HG02981 (cell line): ENCODE data around the gene TAF5.
"Not testable (repeated sequence)": the region's sequence is repeated elsewhere in the genome, so short reads cannot be mapped to it uniquely, and the experiment has no call there.

ENCODE experiments used
- ATAC-seq: cut with Tn5 transposase; IDR thresholded peaks from one replicate; pipeline ENCODE4 v1.9.1; 2021; ENCODE audit warnings: mild to moderate bottlenecking, moderate library complexity; ENCODE audit not compliant: unreplicated experiment

Gene TAF5

DNA sequence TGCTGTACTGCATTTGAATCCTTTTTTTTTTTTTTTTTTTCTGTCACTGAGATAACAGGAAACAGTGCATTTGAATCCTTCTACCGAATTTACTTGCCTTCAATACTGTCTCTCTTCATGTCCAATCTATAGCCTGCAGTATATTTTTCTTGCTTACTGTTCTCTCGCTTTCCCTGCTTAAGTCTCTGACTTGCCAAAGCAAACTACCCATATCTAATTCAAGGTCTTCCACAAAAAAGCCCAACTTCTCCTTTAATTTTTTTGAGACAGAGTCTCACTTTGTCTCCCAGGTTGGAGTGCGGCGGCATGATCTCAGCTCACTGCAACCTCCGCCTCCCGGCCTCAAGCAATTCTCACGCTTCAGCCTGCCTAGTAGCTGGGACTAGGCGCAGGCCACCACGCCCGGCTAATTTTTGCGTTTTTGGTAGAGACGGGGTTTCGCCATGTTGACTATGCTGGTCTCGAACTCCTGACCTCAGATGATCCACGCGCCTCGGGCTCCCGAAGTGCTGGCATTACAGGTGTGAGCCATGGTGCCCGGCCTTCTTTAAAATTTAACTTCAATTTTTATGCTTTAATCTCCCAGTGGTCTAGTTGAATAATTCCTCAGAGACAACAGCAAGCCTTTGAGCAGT, 29.5 kb downstream of the TAF5 start:
- ATAC-seq, result no peak

DNA sequence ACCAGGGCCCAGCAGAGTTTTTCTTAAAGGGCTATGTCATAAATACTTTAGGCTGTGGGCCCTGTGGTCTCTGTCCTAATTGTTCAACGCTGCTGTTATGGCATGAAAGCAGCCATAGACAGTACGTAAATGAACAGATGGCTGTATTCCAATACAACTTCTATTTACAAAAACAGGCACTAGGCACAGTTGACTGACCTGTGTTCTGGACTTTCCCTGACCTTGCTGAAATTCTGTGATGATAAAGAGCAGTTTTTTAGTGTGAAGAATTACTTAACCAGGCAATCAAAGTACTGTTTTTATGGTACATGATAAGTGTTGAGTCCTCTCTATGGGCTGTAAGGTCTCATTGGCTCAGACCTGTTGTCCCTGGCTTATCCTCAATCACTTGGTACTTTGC, 45.8 kb downstream of the TAF5 start:
- no peak for ATAC-seq

DNA sequence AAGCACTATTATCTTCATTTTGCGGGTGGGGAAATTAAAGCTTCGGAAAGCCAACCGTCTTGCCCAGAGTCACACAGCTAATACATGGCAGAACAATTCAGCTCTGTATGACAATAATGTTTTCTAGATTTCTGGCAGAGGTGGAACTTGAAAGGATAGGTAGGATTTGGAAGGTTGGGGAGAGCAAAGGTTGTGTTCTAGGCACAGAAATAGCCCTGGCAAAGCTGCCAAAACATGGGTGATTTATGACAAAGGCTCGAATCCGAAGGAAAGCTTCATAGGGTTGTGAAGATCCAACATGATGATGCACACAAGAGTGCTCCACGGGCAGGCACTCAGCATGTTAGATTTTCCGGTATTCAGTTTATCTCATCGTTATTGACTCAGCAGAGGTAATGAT, 47.8 kb downstream of the TAF5 start:
- no peak for ATAC-seq

DNA sequence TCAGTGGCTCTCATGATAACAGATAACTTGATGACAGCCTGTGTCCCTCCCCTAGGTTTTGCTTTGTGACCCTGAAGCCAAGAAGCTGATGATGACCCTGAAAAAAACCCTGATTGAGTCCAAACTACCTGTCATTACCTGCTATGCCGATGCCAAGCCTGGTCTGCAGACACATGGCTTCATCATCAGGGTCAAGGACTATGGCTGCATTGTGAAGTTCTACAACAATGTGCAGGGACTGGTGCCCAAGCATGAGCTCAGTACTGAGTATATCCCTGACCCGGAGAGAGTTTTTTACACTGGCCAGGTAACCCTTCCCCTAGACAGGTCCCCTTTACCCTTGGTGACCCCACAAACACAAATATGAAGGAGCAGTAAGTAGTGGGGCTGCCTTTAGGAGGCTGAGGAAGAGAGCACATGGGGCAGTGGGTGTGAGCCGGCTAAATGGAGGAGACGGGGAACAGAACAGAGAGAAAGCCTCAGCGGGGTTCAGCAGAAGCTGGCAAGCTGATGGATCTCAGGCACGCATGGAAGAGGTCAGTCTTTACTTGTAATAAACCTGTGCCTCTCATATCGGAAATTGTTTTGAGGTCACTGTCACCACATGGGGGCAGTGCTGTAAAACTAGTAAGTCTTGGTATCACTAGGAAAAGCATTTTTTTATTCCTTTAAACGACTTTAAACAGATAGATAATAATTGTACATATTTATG, 48.8 kb downstream of the TAF5 start:
- no peak for ATAC-seq

DNA sequence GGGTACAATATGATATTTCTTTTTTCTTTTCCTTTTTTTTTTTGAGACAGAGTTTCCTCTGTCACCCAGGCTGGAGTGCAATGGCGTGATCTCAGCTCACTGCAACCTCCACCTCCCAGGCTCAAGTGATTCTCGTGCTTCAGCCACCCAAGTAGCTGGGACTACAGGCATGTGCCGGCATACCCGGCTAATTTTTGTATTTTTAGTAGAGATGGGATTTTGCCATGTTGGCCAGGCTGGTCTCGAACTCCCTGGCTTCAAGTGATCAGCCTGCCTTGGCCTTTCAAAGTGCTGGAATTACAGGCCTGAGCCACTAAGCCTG, 49.3 kb downstream of the TAF5 start:
- not testable (repeated sequence) for ATAC-seq

DNA sequence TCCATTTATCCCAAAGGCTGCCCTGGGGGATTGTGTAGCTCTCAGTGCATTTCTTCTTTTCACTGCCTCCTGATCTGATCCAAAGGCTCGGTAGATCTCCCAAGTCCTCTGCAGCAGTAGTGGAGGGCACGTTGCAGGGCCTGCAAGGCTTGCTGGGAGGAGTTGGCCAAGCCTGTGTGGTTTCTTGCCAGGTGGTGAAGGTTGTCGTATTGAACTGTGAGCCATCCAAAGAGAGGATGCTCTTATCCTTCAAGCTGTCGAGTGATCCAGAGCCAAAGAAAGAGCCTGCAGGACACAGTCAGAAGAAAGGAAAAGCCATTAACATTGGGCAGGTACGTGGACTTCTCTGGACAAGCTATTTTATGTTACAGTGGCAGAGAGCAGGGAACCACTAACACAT, 49.8 kb downstream of the TAF5 start:
- ATAC-seq, result no peak

DNA sequence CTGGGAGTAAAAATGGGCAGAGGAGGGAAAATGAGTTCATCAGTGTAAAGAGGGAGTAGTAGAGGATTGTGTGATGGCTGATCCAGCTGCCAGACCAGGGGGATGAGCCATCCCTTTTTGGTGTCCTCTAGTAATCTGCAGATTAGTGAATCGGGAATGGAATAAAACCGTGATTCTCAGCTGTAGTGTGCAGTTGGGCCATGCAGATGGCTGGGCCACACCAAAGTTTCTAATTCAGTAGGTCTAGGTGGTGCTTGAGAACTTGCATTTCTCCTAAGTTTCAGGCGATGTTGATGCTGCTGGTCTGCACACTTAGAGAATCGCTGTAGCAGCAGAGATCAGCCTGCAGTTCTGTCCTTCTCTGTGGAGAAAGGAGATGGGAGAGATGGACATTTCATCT, 51.3 kb downstream of the TAF5 start:
- ATAC-seq, result no peak

DNA sequence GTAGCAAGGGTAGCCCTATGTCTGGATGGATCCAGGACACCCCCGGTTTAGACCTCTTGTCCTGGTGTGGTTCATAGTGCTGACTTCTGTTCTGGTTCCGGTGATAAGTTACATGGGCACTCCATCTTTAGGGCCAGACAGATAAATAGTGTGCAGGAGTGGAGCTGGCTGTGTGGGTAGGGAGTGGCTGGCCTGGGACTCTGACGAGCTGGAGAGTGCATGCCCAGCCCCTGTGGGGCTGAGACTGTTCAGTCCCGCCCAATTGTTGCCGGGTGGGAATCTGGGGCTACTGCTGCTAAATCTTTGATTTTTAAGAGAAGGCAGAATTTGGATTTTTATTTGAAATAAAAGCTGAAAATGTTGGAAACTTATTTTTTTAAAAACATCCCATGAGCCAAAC, 56.0 kb downstream of the TAF5 start:
- ATAC-seq, result no peak

DNA sequence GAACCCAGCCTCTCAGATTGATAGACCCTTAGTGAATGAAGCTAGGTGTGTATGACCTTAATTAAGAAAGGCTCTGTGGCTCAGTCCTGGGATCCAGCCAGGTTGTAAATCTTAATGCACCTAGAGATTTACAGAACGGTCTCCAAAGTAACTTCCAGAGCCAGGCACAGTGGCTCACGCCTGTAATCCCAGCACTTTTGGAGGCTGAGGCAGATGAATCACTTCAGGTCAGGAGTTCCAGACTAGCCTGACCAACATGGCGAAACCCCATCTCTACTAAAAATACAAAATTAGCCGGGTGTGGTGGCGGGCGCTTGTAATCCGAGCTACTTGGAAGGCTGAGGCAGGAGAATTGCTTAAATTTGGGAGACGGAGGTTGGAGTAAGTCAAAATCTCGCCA, 60.1 kb downstream of the TAF5 start:
- ATAC-seq, result no peak

DNA sequence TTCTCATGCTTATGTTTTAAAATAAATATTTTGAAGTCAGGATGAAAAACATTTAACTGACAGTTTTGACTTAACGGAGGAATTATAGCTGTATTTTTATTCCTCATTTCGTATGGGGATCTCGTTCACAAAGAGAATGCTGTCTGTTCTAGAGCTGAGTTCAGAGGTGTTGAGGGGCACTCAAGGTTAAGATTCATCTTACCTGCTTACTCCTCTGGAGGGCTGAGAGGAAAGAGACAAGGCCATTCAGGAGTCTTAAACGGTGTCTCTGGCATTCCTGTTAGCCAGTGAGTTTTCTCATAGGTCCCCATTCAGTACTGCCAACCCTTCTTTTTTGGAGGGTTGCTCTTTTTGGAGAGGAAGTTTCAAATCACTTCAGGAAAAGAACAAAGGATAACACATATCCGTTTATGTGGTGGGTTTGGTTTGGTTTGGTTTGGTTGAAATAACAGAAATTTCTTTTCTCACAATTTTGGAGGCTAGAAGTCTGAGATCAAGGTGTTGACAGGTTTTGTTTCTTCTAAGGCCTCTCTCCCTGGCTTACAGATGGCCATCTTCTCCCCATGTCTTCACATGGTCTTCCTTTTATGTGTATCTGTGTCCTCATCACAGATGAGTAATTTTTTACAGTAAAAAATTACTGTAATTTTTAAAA, 61.3 kb downstream of the TAF5 start:
- ATAC-seq, result no peak

DNA sequence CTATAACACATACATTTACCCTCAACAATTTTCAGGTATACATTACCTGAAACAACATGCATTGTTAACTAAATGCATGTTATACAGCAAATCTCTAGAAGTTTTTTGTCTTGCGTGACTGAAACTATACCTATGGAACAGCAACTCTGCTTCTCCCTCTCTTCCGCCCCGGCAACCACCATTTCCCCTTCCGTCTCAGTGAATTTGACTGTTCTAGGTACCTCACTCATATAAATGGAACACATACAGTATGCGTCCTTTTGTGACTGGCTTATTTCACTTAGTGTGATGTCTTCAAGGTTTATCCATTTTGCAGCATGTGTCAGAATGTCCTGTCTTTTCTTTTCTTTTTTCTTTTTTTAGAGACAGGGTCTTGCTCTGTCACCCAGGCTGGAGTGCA, 61.9 kb downstream of the TAF5 start:
- ATAC-seq, result no peak

DNA sequence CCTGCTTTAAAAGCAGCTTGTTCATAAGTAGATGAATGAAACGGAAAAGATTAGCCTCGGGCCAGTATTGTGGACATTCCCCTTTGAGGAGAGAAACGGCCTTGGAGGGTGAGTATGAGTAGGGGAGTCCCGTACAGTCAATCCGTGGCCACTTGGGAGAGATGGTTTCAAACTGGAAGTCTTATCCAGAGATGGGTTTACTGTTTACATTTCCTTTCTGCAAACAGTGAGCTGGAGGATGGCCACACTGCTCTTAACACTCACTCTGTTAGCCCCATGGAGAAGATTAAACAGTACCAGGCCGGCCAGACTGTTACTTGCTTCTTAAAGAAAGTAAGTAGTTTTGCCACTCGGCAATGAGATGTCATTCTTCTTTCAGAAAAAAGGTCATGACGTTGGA, 64.1 kb downstream of the TAF5 start:
- ATAC-seq, result no peak

DNA sequence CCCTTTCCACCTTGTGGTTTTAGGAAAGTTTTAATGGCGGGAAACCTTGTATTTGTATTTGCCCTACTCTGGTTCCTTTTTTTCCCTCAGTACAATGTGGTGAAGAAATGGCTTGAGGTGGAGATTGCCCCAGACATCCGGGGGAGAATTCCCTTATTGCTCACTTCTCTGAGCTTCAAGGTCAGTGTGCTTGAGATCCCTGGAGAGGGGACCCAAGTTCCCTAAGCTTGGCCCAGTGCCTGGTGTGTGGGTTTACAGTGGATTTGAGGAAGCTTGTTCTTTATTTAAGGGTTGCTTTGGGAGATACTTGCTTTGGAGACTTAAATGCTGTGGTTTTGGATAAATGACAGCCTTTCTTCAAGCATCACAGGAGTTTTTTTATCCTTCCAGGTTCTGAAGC, 66.1 kb downstream of the TAF5 start:
- ATAC-seq, result no peak
